ENCODE data around the gene OLA1.

Gene OLA1

DNA sequence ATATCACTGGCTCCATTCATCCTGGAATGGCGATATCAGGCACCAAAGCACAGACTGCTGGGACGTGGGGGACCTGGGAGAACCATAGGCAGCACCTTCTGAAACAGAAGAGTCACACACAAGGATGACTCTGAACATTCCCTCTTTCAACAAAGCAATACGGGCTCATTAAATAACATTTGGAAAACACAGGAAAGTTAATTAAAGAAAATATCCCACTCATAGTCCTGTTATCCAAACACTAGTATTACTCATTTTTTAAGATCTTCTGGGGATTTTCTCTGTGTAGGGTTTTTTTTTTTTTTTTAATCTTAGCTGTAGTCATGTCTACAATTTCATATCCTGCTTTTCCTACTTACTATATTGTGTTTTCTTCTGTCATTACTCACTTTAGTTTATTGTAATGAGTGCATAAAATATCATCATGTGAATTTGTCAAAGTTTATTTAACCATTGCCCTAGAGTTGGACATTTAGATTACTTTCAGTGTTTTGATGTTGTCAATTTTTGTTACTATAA is 213.2 kb downstream of the OLA1 start:
- H3K4me3 ChIP-seq (ENCODE audit: low read depth, low read length), result no peak overlapping the region
- H3K27me3 ChIP-seq (ENCODE audit: insufficient read depth, low read depth, severe bottlenecking), result no peaks in the 10 kb centered on the region
- DNase-seq, result no peak
- no peaks in the 10 kb centered on the region for H3K9me3 ChIP-seq (ENCODE audit: severe bottlenecking)
- H3K27ac ChIP-seq, result no peak overlapping the region
- H3K36me3 ChIP-seq, result no peaks in the 10 kb centered on the region
- TF ChIP-seq, protein P1, sequence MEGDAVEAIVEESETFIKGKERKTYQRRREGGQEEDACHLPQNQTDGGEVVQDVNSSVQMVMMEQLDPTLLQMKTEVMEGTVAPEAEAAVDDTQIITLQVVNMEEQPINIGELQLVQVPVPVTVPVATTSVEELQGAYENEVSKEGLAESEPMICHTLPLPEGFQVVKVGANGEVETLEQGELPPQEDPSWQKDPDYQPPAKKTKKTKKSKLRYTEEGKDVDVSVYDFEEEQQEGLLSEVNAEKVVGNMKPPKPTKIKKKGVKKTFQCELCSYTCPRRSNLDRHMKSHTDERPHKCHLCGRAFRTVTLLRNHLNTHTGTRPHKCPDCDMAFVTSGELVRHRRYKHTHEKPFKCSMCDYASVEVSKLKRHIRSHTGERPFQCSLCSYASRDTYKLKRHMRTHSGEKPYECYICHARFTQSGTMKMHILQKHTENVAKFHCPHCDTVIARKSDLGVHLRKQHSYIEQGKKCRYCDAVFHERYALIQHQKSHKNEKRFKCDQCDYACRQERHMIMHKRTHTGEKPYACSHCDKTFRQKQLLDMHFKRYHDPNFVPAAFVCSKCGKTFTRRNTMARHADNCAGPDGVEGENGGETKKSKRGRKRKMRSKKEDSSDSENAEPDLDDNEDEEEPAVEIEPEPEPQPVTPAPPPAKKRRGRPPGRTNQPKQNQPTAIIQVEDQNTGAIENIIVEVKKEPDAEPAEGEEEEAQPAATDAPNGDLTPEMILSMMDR (IDR thresholded peaks at IDR 0.05; ENCODE audit: low read depth, low read length), result no peak

DNA sequence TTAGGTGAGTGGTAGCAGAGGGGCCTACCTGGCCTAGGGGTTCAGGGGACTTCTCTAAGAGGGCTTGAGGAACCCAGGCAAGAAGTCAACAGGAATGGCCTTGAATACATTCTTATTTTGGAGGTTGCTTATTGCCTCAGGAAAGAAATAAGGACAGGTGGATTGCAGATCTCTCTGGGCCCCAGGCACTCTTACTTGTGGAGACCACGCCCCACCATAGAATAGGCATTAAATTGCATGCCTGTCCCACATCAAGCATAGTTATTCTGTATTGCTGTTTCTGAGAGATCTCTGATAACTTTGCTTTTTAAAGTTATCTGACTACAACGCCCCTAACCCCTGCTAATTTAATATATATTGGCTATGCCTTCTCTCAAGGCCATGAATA is 215.2 kb downstream of the OLA1 start:
- no peak overlapping the region for H3K4me3 ChIP-seq (ENCODE audit: low read depth, low read length)
- no peak overlapping the region for H3K27ac ChIP-seq
- H3K9me3 ChIP-seq (ENCODE audit: severe bottlenecking), result no peaks in the 10 kb centered on the region
- TF ChIP-seq, protein P1 (IDR thresholded peaks at IDR 0.05; ENCODE audit: low read depth, low read length), result no peak
- H3K36me3 ChIP-seq, result no peaks in the 10 kb centered on the region
- DNase-seq, result no peak
- H3K27me3 ChIP-seq (ENCODE audit: insufficient read depth, low read depth, severe bottlenecking), result no peaks in the 10 kb centered on the region

DNA sequence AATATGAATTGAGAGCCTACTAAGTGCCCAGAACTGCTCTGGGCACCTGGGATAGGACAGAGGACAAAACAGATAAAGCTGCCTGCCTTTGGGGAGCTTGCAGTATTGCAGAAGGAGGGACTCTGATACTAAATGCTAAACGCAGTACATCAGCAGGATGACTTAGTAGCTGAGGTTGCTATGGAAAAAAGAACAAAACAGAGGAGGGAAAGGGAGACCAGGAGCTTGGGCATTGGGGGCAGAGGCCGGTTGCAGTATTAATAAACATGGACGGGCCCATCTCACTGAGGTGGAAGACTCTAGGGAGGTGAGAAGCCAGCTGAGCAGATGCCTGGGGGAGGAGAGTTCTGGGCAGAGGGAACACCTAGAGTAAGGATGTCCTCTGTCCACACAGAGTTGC is 217.1 kb downstream of the OLA1 start:
- Histone ChIP-seq H3K9me3 (ENCODE audit: severe bottlenecking) (no peaks in the 10 kb centered on the region), H3K4me3 (ENCODE audit: low read depth, low read length) (no peak overlapping the region), H3K27me3 (ENCODE audit: insufficient read depth, low read depth, severe bottlenecking) (no peaks in the 10 kb centered on the region), H3K27ac (no peak overlapping the region), H3K36me3 (no peaks in the 10 kb centered on the region)
- TF ChIP-seq, protein P1 (IDR thresholded peaks at IDR 0.05; ENCODE audit: low read depth, low read length), result no peak
- no peak for DNase-seq

DNA sequence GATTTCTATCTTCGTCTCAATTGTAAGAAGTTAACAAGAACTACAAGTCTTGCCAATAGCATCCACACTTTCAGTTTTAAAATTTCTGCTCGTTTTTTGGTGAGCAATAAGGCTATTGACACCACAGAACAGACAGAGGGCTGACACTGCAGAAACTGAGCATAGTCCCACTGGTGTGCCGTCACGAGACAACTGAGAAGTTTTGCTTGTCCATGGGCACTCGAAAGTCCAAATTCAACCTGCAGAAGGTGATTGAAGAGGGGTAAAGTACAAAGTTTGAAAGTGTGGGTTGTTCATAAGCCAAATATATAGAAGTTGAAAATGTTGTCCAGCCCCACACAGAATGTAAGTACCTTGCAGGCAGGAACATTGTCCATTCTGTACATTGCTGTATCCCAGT is 219.4 kb downstream of the OLA1 start:
- Histone ChIP-seq H3K9me3 (ENCODE audit: severe bottlenecking) (no peaks in the 10 kb centered on the region), H3K27ac (no peak overlapping the region), H3K4me3 (ENCODE audit: low read depth, low read length) (no peak overlapping the region), H3K27me3 (ENCODE audit: insufficient read depth, low read depth, severe bottlenecking) (no peaks in the 10 kb centered on the region), H3K36me3 (no peaks in the 10 kb centered on the region)
- no peak for DNase-seq
- TF ChIP-seq, protein P1 (IDR thresholded peaks at IDR 0.05; ENCODE audit: low read depth, low read length), result no peak

DNA sequence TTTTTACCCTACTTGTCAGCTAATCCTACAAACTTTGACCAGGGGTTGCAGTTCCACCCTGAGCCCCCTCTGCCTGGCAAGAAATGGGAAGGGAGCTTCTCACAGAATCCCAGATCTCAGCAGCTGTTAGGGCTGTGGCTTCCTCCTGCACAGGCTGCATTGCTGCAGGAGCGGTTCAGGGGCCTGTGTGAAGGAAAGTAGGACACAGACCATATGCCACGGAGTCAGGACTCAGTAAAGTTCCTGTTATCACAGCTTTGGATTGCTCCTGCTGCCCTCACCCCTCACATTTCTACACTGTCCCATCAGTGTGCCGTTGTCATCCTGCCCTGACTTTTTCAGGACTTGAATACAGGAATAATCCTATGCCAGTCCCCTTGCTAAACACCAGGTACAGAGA is 220.4 kb downstream of the OLA1 start:
- TF ChIP-seq, protein P1 (IDR thresholded peaks at IDR 0.05; ENCODE audit: low read depth, low read length), result no peak
- Histone ChIP-seq H3K36me3 (no peaks in the 10 kb centered on the region), H3K27ac (peak overlapping the region; percentile 56), H3K27me3 (ENCODE audit: insufficient read depth, low read depth, severe bottlenecking) (no peaks in the 10 kb centered on the region), H3K4me3 (ENCODE audit: low read depth, low read length) (no peak overlapping the region), H3K9me3 (ENCODE audit: severe bottlenecking) (no peaks in the 10 kb centered on the region)
- DNase-seq, result peak; percentile 72

DNA sequence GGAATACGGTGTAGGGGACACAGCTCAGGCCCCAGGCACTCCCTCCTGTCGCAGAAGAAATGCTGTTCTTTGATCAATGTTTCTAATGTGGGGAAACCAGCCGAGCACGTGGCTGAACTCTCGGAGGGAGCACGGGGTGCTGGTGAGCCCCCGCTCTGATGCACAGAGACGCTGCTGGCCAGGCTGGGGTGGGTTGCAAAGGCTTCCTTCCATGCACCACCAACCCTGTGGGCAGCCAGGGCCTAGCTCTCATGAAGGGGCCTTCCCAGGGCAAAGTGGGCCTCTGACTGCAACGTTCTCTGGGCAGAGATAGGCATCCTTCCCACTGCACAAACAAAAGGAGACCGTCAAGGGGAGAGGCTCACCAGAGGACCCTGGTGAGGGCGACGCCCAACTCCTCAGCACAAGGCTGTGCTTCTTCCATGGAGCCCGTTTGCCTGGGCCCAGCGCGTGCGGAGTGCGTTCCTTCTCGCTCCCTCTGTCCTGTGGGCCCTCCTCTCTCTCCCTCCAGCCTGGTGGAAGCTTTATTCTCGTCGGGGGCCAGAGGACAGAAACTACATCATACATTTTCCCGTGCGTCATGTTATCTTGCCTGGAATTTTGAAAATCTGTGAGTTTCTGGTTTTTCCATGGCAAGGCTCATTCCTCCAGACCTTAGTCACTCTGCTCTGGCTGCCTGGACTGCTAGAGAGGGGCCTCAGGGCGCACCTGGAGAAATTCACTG is 222.0 kb downstream of the OLA1 start:
- H3K36me3 ChIP-seq, result no peaks in the 10 kb centered on the region
- TF ChIP-seq, protein P1 (IDR thresholded peaks at IDR 0.05; ENCODE audit: low read depth, low read length), result no peak
- no peak for DNase-seq
- H3K4me3 ChIP-seq (ENCODE audit: low read depth, low read length), result no peak overlapping the region
- no peaks in the 10 kb centered on the region for H3K9me3 ChIP-seq (ENCODE audit: severe bottlenecking)
- no peaks in the 10 kb centered on the region for H3K27me3 ChIP-seq (ENCODE audit: insufficient read depth, low read depth, severe bottlenecking)
- H3K27ac ChIP-seq, result no peak overlapping the region

Data from WERI-Rb-1 (cell line).